ENCODE measurements around the gene BICDL2.
A peak's percentile ranks its signal among the peaks of the same experiment; 100 is the strongest.
"Not testable (repeated sequence)": the region's sequence is repeated elsewhere in the genome, so short reads cannot be mapped to it uniquely, and the experiment has no call there.

The BICDL2 gene, protein sequence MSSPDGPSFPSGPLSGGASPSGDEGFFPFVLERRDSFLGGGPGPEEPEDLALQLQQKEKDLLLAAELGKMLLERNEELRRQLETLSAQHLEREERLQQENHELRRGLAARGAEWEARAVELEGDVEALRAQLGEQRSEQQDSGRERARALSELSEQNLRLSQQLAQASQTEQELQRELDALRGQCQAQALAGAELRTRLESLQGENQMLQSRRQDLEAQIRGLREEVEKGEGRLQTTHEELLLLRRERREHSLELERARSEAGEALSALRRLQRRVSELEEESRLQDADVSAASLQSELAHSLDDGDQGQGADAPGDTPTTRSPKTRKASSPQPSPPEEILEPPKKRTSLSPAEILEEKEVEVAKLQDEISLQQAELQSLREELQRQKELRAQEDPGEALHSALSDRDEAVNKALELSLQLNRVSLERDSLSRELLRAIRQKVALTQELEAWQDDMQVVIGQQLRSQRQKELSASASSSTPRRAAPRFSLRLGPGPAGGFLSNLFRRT

DNA sequence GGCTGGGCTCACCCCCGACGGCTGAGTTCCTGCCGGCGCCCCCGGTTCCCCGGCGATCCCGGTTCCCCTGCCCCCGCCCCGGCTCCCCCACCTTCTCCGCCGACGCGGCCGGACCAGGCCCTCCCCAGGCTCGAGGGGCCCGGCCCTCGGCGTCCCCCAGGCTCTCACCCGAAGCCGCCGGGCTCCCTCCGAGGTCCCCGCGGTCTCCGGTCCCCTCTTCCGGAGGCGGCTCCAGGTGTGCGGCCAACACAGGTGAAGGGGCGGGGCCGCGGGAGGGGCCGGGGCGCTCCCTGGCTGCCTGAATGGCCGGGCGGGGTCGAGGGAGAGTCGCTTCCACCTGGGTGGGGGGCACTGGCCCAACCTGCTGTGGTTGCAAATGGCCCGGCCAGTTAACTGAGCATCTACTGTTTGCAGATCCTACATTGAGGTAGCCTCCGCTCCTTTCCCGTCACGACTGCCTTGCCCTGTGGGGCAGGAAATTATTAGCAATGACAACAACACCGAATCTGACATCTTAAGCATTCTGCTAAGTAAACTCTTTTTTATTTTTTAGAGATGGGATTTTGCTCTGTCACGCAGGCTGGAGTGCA, at the start of gene BICDL2:
Gene BICDL2 (minus strand): TSS at position 219 of the 590 bp plus-strand sequence. CDS start 1,448 bp downstream, outside the sequence.
- DNase-seq = no peak

DNA sequence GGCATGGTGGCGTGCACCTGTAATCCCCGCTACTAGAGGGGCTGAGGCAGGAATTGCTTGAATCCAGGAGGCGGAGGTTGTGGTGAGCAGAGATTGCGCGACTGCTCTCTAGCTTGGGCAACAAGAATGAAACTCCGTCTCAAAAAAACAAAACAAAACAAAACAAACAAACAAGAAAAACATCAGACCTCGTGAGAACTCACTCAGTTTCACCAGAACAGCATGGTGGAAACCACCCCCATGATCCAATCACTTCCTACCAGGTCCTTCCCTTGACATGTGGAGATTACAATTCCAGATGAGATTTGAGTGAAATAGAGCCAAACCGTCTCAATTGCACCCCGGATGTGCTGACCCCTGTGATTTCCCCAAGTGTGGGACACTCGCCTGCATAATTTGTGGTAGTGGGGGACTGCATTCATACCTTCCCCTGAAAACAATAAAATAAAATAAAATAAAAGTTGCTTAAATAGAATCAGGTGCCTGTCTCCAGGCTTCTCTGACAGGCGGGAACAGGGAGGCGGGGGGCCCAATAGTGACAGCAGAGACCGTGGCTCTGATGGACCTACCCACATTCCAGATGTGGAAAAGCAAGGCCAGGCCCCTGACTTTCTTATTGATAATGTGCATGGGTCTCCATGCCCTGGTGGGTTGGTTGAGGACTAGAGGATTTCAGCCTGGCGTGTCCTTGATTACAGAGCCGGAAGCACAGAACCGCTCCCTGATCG, 49.3 kb upstream of the BICDL2 start:
- DNase-seq = no peak

DNA sequence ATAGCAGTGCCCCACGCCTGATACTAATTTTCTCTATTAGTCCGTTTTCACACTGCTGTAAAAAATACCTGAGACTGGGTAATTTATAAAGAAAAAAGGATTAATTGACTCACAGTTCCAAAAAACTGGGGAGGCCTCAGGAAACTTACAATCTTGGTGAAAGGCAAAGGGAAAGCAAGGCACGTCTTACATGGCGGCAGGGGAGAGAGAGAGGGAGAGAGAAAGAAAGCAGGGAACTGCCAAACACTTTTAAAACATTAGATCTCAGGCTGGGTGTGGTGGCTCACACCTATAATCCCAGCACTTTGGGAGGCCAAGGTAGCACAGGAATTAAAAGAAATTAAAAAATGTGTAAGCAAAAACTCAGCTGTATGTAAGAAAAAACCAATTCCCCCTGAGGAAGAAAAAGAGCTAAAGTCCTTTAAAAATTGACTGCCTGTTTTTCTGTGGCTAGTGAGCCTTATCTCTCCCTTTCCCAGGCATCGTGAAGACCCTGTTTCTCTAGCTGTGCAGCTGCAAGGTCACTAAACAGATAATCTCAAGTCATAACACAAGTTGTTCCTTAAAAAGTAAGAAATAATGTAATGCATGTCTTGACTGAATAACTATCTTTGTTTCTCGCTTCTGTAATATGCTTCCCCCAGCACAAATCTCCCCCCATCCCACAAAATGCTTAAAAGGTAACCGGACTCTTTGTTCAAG, 48.4 kb upstream of the BICDL2 start:
- DNase-seq = no peak

DNA sequence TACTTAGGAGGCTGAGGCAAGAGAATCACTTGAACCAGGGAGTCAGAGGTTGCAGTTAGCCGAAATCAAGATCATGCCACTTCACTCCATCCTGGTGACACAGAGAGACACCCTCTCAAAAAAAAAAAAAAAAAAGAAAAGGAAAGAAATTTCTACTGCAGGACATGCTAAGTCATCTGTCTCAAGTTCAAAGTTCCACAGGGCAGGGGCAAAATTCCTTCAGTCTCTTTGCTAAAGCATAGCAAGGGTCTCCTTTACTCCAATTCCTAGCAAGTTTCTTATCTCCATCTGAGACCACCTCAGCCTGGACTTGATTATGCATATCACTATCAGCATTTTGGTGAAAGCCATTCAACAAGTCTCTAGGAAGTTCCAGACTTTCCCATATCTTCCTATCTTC, 47.7 kb upstream of the BICDL2 start:
- DNase-seq = no peak

DNA sequence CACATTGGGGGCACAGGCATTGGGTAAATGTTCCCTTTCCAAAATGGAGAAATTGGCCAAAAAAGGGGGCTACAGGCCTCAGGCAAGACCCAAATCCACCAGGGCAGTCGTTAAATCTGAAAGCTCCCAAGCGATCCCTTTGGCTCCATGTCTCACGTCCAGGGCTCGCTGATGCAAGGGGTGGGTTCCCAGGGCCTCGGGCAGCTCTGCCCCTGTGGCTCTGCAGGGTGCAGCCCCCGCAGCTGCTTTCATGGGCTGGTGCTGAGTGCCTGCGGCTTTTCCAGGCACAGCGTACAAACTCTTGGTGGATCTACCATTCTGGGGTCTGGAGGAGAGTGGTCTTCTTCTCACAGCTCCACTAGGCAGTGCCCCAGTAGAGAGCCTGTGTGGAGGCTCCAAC, 46.7 kb upstream of the BICDL2 start:
- DNase-seq = not testable (repeated sequence)

DNA sequence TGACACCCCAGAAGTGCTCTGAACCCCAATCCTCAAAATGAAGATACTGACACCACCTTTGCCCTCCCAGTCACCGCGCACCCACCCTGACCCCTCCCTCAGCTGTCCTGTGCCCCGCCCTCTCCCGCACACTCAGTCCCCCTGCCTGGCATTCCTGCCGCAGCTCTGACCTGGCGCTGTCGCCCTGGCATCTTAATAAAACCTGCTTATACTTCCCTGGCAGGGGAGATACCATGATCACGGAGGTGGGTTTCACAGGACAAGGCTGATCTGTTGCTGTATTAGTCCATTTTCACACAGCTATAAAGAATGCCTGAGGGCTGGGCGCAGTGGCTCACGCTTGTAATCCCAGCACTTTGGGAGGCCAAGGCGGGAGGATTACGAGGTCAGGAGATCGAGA, 45.2 kb upstream of the BICDL2 start:
- DNase-seq = not testable (repeated sequence)

DNA sequence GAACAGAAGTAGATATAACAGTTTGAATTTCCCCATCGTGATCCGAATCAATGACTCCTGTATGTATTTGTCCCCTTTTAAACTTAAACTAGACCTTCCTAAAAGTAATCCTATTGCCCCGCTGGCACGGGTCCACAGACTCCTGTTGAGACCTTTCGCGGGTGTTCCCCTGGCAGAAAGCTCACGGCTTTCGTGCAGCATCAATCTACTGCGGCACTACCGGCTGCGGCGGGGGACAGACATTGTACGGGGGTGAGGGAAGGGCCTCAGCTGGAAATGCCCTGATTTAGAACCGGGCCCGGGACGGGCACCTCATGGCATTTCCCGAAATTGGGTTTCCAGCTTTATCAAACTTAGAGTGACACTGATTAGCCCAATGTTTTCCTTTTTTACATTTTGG, 43.3 kb upstream of the BICDL2 start:
- DNase-seq = no peak

DNA sequence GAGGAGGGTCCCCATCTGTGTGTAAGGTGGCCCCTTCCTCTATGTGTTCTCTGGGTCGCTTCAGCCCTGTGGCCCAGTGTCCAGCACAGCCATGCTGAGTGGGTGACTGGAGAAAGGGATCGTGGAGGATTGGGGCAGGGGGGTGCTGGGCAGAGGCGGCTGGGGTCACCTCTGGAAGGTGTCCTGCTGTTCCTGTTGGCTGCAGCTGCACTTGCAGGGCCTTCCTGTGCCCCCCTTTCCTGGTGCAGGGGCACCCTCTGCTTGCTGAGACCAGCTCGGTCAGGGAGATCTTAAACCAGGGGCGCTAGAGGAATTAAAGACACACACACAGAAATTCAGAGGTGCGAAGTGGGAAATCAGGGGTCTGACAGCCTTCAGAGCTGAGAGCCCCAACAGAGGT, 39.8 kb upstream of the BICDL2 start:
- no peak for DNase-seq

DNA sequence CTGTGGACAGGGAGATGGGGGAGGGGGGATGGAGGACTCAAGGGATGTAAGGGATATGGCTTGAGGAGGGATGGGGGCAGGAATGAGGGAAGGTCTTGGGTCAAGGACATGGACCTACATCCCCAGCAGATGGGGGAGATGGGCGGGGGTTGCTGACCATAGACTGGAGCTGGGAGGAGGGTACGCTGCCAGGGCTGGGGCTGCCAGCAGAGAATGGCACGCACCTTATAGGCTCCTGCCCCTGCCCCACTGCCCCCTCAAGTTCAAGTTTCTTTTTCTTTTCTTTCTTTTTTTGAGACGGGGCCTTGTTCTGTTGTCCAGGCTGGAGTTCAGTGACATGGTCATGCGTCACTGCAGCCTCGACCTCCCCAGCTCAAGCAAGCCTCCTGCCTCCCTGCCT, 39.2 kb upstream of the BICDL2 start:
- DNase-seq = not testable (repeated sequence)

DNA sequence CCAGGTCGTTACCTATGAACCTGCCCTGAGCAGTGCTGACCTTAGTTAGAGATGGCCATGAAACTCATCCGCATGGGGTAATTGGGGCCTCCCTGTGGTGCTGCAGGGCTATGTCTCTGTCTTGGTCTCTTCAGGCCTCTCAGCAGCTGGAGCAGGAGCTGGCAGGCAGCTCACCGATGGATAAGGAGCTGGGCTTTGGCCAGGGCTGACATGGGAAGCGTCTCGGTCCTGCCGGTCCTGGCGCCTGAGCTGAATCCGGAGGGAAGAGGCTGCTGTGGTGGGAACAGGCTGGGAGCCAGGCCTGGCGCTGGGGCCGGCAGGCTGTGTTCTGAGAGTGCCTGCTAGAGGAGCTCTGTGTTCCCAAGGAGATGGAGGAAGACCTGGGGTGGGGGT, 38.8 kb upstream of the BICDL2 start:
- DNase-seq = no peak

DNA sequence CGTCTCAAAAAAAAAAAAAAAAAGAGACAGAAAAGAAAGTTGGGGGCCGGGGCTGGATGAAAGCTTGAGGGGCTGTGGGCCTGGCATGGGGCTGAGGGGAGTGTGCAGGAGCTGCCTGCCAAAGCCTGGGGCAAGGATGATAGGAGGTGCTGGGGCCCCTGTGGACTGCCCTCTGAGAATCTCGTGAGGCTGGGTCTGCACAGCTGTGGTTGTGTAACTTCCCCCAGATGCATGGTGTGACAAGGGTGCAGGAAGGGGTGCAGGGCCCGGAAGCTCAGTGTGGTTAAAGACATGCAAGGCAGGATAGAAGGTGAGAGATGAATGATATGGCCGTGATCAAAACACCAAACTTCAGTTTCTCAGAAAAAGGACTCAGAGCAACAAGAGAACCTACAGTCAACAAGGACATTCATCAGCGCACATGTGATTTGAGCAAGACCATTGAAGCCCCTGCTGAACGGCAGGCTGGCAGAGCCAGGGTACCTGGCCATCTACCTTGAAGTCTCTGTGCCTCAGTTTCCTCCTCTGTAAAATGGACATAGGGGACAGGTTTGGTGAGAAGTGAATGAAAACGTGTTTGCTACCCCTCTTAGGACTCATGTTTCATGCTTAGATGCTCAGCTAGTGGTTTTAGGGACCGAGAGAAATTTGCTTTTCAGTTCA, 38.2 kb upstream of the BICDL2 start:
- peak; percentile 76 to 81 for DNase-seq

DNA sequence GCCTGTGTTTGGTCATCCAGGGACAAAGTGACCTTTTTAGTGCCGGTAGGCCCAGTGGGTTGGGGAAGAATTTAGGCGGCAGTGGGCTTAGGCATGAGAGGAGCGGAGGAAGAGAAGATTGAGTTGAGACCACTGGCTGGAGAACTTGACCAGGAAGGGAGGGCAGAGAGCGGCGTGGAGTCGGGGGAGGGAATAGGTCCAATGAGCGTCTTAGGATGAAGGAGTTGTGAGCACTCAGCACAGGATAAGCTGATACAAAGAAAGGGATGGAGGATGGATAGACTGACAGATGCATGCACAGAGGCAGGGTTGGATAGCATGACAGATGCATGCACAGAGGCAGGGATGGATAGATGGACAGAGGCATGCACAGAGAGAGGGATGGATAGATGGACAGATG, 36.7 kb upstream of the BICDL2 start:
- no peak for DNase-seq

DNA sequence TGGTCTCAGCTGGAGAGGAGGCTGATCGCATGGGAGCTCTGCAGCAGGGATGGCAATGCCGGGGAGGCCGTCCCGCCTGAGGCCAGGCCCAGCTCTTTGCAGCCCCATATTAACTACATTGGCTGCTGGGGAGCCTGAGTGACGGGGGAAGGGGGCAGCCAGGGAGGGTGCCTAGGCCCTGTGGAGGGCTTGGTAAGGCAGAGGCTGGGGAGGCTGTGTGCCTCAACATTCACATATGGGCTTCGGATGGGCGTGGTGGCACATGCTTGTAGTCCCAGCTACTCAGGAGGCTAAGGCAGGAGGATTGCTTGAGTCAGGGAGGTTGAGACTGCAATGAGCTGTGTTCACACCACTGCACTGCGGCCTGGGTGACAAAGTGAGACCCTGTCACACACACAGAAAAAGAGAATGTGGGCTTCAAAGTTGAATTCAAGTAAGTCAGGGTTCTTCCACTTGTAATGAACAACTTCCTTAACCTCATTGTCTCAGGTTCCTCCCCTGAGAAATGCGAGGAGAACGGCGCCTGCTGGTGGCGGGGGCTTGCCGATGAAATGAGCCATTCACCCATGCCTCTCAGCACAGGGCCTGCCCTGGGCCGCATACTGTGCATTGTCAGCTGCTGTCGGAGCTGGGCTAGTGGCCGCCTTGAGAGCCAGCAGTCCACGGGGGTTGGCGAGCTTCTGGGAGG, 36.0 kb upstream of the BICDL2 start:
- DNase-seq = not testable (repeated sequence)

DNA sequence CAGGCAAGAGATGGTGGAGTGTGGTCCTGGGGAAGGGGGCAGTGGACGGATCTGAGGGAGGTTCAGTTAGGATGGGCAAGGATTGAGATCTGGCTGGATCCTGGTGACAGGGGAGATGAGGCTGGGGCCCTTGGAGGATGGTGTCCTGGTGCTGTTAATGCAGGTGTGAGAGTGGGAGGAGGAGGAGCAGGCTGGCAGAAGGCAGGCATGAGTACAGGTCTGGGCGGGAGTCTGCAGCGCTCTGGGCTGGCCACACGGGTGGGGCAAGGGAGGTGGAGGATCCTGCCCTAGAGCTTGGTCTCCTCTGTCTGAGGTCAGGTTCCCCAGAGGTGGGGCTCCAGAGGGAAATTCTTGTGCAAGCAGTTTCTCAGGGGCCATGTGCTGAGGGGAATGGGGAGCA, 35.4 kb upstream of the BICDL2 start:
- DNase-seq = not testable (repeated sequence)

DNA sequence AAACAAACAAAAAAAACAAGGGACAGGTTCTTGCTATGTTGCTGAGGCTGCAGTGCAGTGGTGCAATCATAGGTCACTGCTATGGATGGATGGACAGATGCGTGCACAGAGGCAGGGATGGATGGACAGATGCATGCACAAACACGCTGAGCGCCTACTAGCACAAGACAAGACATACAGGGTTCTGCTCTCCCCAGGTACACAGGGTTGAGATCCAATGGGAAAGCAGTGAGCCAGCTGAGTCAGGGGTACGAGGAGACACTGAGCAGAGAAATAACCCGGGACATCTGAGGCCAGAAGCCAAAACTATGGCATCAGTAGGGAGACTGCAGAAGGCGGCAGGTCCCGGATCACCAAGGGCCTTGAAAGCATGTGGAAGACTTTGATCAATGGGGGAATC, 34.9 kb upstream of the BICDL2 start:
- DNase-seq = no peak

DNA sequence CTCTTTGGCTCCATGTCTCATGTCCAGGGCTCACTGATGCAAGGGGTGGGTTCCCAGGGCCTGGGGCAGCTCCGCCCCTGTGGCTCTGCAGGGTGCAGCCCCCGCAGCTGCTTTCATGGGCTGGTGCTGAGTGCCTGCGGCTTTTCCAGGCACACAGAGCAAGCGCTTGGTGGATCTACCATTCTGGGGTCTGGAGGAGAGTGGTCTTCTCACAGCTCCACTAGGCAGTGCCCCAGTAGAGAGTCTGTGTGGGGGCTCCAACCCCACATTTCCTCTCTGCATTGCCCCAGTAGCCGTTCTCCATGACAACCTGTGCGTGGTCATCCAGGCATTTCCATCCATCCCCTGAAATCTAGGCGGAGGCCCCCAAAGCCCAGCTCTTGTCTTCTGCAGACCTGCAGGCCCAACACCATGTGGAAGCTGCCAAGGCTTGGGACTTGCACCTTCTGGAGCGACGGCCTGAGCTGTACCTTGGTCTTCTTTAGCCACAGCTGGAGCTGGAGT, 33.9 kb upstream of the BICDL2 start:
- no peak for DNase-seq

DNA sequence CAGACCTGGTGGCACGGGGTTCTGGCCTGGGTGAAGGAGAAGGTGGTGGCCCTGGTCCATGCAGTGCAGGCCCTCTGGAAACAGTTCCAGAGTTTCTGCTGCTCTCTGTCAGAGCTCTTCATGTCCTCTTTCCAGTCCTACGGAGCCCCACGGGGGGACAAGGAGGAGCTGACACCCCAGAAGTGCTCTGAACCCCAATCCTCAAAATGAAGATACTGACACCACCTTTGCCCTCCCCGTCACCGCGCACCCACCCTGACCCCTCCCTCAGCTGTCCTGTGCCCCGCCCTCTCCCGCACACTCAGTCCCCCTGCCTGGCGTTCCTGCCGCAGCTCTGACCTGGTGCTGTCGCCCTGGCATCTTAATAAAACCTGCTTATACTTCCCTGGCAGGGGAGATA, 32.4 kb upstream of the BICDL2 start:
- DNase-seq = not testable (repeated sequence)

DNA sequence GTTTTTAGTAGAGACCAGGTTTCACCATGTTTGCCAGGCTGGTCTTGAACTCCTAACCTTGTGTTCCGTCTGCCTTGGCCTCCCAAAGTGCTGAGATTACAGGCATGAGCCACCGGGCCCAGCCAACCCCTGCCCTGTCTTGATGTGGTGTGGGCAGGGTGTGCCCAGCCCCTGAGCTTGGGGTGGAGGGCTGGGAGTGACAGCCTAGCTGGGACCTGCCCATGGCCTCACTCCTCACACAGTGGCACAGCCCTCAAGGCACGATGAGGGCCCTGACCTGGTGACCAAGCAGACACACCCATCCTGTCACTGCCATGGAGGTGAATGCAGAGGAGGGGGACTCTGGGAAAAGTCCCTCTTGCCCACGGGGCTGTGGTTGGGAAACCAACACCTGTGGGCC, 31.7 kb upstream of the BICDL2 start:
- DNase-seq = no peak

DNA sequence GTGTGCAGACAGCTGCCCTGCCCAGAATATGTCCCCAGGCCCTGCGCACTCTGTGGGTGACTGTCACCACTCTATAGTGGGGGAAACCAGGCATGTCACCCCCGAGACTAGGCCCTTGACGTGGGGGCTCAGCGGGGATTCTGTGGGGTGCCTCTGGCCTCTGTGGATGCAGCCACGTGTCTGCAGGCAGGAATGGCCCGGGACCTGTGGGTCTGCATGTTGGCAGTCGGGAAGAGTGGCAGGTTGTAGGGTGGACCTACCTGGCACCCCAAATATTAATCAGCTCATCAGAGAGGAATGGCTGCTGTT, 29.6 kb upstream of the BICDL2 start:
- DNase-seq = no peak

DNA sequence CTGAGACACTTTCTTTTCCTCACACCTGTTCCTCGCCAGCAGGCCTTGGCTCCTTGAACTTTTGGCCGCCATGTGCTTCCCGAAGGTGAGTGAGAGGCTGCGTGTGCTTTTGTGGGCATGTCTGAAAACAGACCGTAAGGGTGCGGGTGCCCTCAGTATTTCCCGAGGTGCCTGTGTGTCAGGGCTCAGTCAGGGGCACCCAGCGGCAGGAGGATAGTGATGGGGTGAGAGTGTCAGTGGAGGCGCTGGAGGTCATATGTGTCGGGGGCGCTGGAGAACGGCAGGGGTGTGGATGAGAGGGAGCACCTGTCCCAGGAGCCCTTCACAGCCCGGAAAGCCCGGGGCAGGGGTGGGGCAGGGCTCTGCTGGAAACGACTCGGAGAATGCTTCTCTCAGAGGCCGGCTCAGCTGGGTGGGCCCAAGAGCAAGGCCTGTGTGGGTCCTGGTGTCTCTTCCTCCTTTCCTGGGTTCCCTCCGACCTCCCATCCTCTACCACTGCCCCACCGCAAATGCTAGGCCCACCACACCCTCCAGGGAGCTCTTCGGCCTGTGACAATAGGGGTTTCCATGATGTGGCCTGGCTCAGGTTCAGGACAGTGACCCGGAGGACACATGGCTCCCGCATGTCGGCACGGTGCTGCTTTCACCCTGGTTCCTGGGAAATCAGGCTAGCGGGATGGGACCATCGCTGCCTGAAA, 29.1 kb upstream of the BICDL2 start:
- DNase-seq = no peak

DNA sequence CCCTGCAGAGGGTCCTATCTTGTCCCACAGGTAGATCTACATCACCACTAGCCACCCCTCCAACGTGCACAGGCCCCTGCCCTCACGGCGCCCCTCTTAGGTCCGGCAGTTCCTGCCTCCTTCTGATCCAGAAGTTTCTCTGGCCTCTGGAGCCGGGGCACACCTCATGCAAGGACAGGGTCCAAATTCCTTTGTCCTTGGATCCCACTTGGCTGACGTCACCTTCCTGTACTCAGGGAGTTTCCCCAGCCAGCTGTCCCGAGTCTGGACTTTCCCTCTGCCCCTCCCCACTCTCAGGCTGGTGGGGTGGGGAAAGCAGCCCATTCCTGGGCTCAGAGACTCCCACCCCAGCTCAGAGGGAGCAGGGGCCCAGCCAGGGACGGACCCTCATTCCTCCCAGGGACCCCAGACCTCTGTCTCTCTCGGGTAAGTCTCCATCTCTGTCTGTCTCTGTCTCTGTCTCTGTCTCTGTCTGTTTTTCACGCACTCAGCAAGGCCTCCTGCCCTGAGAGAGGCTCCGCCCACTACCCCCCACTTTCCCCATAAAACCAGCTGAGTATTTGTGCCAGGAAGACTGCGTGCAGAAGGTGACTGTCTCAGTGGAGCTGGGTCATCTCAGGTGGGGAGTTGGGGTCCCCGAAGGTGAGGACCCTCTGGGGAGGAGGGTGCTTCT, 28.5 kb upstream of the BICDL2 start, which contains the start of gene IL32:
Gene IL32 (plus strand): TSS at position 572 of the 673 bp plus-strand sequence. CDS start 172 bp downstream, outside the sequence.
- DNase-seq = no peak
